Measurements from ENCODE around the gene POLR3H.

GRCh38 chr22:41478473-41478872 lies 65.8 kb downstream of the POLR3H start:
- TF ChIP-seq, protein P1, sequence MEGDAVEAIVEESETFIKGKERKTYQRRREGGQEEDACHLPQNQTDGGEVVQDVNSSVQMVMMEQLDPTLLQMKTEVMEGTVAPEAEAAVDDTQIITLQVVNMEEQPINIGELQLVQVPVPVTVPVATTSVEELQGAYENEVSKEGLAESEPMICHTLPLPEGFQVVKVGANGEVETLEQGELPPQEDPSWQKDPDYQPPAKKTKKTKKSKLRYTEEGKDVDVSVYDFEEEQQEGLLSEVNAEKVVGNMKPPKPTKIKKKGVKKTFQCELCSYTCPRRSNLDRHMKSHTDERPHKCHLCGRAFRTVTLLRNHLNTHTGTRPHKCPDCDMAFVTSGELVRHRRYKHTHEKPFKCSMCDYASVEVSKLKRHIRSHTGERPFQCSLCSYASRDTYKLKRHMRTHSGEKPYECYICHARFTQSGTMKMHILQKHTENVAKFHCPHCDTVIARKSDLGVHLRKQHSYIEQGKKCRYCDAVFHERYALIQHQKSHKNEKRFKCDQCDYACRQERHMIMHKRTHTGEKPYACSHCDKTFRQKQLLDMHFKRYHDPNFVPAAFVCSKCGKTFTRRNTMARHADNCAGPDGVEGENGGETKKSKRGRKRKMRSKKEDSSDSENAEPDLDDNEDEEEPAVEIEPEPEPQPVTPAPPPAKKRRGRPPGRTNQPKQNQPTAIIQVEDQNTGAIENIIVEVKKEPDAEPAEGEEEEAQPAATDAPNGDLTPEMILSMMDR (IDR thresholded peaks at IDR 0.05; ENCODE audit: insufficient read depth, low read depth, low read length), result no peak
- no peak for TF ChIP-seq EZH2 (IDR thresholded peaks at IDR 0.05; ENCODE audit: insufficient read depth, low read length)

Measured in astrocyte (in vitro differentiated cells and primary cell).